ENCODE data around the gene MACF1.

Gene MACF1

GRCh38 chr1:39425634-39426033, 221.1 kb downstream of the MACF1 start:
- POLR2A ChIA-PET = interaction anchor here (1.9 kb wide), 1 partner anchor 15 kb away, joined by 7 read pairs; no protein-coding TSS in a partner anchor
- no peak for DNase-seq (ENCODE audit: extremely low spot score)
- CTCF ChIA-PET = interaction anchor here (0.8 kb wide), 1 partner anchor 113 kb away, joined by 5 read pairs; no protein-coding TSS in a partner anchor
- TF ChIP-seq ARNT (IDR thresholded peaks at IDR 0.05) (no peak), BHLHE40 (IDR thresholded peaks at IDR 0.05; ENCODE audit: borderline replicate concordance) (no peak), HDGF (IDR thresholded peaks at IDR 0.05; ENCODE audit: borderline replicate concordance) (no peak), ZNF384 (IDR thresholded peaks at IDR 0.05) (no peak), SP1 (IDR thresholded peaks at IDR 0.05) (no peak), SUZ12 (IDR thresholded peaks at IDR 0.05) (no peak), CTBP1 (IDR thresholded peaks at IDR 0.05; ENCODE audit: borderline replicate concordance) (no peak)
- TF ChIP-seq, protein P1, sequence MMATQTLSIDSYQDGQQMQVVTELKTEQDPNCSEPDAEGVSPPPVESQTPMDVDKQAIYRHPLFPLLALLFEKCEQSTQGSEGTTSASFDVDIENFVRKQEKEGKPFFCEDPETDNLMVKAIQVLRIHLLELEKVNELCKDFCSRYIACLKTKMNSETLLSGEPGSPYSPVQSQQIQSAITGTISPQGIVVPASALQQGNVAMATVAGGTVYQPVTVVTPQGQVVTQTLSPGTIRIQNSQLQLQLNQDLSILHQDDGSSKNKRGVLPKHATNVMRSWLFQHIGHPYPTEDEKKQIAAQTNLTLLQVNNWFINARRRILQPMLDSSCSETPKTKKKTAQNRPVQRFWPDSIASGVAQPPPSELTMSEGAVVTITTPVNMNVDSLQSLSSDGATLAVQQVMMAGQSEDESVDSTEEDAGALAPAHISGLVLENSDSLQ (IDR thresholded peaks at IDR 0.05) = no peak

DNA sequence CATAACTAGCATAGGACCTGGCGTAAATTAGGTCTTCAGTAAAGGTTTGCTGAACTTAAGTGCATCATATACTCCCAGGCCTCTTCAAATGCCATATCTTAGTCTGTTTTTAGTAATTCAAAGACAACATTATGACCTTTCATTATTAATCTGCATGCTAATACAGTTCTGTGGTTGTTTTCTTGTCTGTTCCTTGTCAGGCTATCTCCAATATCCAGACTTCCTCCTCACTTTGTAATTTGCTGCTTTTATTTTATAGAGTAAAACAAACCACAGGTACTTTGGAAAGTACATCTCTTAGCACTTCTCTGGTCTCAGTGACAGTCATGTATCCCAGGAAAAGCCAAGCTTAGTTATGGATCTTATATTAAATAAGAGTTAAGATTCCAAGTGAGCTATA, 221.9 kb downstream of the MACF1 start:
- CTCF ChIA-PET = no interaction called here
- POLR2A ChIA-PET = no interaction called here
- no peak for DNase-seq (ENCODE audit: extremely low spot score)

DNA sequence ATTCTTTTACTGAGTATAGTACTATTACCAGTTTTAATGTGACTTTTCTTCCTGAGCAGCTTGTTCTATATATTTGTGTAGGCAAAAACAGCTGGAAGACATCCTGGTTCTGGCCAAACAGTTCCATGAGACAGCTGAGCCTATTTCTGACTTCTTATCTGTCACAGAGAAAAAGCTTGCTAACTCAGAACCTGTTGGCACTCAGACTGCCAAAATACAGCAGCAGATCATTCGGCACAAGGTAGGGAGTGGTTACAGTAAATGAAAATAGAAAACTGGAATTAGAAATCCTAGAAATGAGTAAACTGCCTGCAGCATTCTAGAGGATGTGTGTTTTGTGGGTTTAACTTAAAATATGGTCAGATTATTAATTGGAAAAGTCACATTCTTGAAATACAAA, 222.9 kb downstream of the MACF1 start:
- POLR2A ChIA-PET = no interaction called here

More for the DNA sequence above, 221.9 kb downstream of the MACF1 start:
- no peak for TF ChIP-seq FOXK2 (IDR thresholded peaks at IDR 0.05)
- no peak for TF ChIP-seq ELF4 (IDR thresholded peaks at IDR 0.05)
- no peak for TF ChIP-seq NFRKB (IDR thresholded peaks at IDR 0.05)
- no peak for TF ChIP-seq FOXA1 (IDR thresholded peaks at IDR 0.05)
- TF ChIP-seq, protein P1 (IDR thresholded peaks at IDR 0.05) = no peak
- TF ChIP-seq LEF1 (IDR thresholded peaks at IDR 0.05; ENCODE audit: borderline replicate concordance) = no peak
- TF ChIP-seq SP1 (IDR thresholded peaks at IDR 0.05) = no peak
- TF ChIP-seq ARNT (IDR thresholded peaks at IDR 0.05) = no peak
- TF ChIP-seq L3MBTL2 (conservative IDR thresholded peaks at IDR 0.05) = no peak
- TF ChIP-seq BHLHE40 (IDR thresholded peaks at IDR 0.05; ENCODE audit: borderline replicate concordance) = no peak
- TF ChIP-seq ZNF384 (IDR thresholded peaks at IDR 0.05) = no peak
- TF ChIP-seq HDGF (IDR thresholded peaks at IDR 0.05; ENCODE audit: borderline replicate concordance) = no peak
- TF ChIP-seq CTBP1 (IDR thresholded peaks at IDR 0.05; ENCODE audit: borderline replicate concordance) = no peak
- no peak for TF ChIP-seq TARDBP (IDR thresholded peaks at IDR 0.05)
- no peak for TF ChIP-seq SUZ12 (IDR thresholded peaks at IDR 0.05)
- no peak for TF ChIP-seq FOXM1 (IDR thresholded peaks at IDR 0.05; ENCODE audit: borderline replicate concordance)

GRCh38 chr1:39427912-39428311, 223.4 kb downstream of the MACF1 start:
- TF ChIP-seq SUZ12 (IDR thresholded peaks at IDR 0.05) (no peak), ZNF384 (IDR thresholded peaks at IDR 0.05) (no peak), ARNT (IDR thresholded peaks at IDR 0.05) (no peak), TARDBP (IDR thresholded peaks at IDR 0.05) (no peak), LEF1 (IDR thresholded peaks at IDR 0.05; ENCODE audit: borderline replicate concordance) (no peak), SP1 (IDR thresholded peaks at IDR 0.05) (no peak), CTBP1 (IDR thresholded peaks at IDR 0.05; ENCODE audit: borderline replicate concordance) (no peak), FOXA1 (IDR thresholded peaks at IDR 0.05) (no peak), FOXM1 (IDR thresholded peaks at IDR 0.05; ENCODE audit: borderline replicate concordance) (no peak), NFRKB (IDR thresholded peaks at IDR 0.05) (no peak), FOXK2 (IDR thresholded peaks at IDR 0.05) (no peak), HDGF (IDR thresholded peaks at IDR 0.05; ENCODE audit: borderline replicate concordance) (no peak), L3MBTL2 (conservative IDR thresholded peaks at IDR 0.05) (no peak), BHLHE40 (IDR thresholded peaks at IDR 0.05; ENCODE audit: borderline replicate concordance) (no peak), ELF4 (IDR thresholded peaks at IDR 0.05) (no peak)
- TF ChIP-seq, protein P1 (IDR thresholded peaks at IDR 0.05) = no peak
- no peak for DNase-seq (ENCODE audit: extremely low spot score)
- ChIA-PET CTCF (no interaction called here), POLR2A (no interaction called here)

More for the DNA sequence above, 222.9 kb downstream of the MACF1 start:
- CTCF ChIA-PET = no interaction called here
- TF ChIP-seq SP1 (IDR thresholded peaks at IDR 0.05) = no peak
- no peak for TF ChIP-seq HDGF (IDR thresholded peaks at IDR 0.05; ENCODE audit: borderline replicate concordance)
- no peak for TF ChIP-seq L3MBTL2 (conservative IDR thresholded peaks at IDR 0.05)
- TF ChIP-seq BHLHE40 (IDR thresholded peaks at IDR 0.05; ENCODE audit: borderline replicate concordance) = no peak
- TF ChIP-seq ZNF384 (IDR thresholded peaks at IDR 0.05) = no peak
- no peak for TF ChIP-seq FOXA1 (IDR thresholded peaks at IDR 0.05)
- no peak for TF ChIP-seq FOXM1 (IDR thresholded peaks at IDR 0.05; ENCODE audit: borderline replicate concordance)
- TF ChIP-seq, protein P1 (IDR thresholded peaks at IDR 0.05) = no peak
- TF ChIP-seq CTBP1 (IDR thresholded peaks at IDR 0.05; ENCODE audit: borderline replicate concordance) = no peak
- no peak for TF ChIP-seq LEF1 (IDR thresholded peaks at IDR 0.05; ENCODE audit: borderline replicate concordance)
- no peak for TF ChIP-seq FOXK2 (IDR thresholded peaks at IDR 0.05)
- DNase-seq (ENCODE audit: extremely low spot score) = no peak

GRCh38 chr1:39431927-39432326, 227.4 kb downstream of the MACF1 start:
- TF ChIP-seq L3MBTL2 (conservative IDR thresholded peaks at IDR 0.05) (no peak), SP1 (IDR thresholded peaks at IDR 0.05) (no peak), SUZ12 (IDR thresholded peaks at IDR 0.05) (no peak), FOXA1 (IDR thresholded peaks at IDR 0.05) (no peak), FOXM1 (IDR thresholded peaks at IDR 0.05; ENCODE audit: borderline replicate concordance) (no peak), CTBP1 (IDR thresholded peaks at IDR 0.05; ENCODE audit: borderline replicate concordance) (no peak), ELF4 (IDR thresholded peaks at IDR 0.05) (no peak), LEF1 (IDR thresholded peaks at IDR 0.05; ENCODE audit: borderline replicate concordance) (no peak), ARNT (IDR thresholded peaks at IDR 0.05) (no peak), HDGF (IDR thresholded peaks at IDR 0.05; ENCODE audit: borderline replicate concordance) (no peak), BHLHE40 (IDR thresholded peaks at IDR 0.05; ENCODE audit: borderline replicate concordance) (no peak), TARDBP (IDR thresholded peaks at IDR 0.05) (no peak), ZNF384 (IDR thresholded peaks at IDR 0.05) (no peak)
- TF ChIP-seq, protein P1 (IDR thresholded peaks at IDR 0.05) = no peak
- ChIA-PET POLR2A (no interaction called here), CTCF (interaction anchor here (0.9 kb wide), 1 partner anchor 9 kb away, joined by 3 read pairs; no protein-coding TSS in a partner anchor)
- DNase-seq (ENCODE audit: extremely low spot score) = no peak

Measured in HEK293T (cell line).